Pancreas (tissue), 10 donors: ENCODE measurements around the gene ABI3BP. TPM values are rescaled to one million over a fixed set of nuclear protein-coding genes. Genes with fewer than 3 reads are reported as not detected.

Source experiments
- ATAC-seq, 4 donors: fragments of 200-7000 bp; cut with Tn5 transposase; one replicate each; pipeline versions ENCODE4 v1.8.0 to v1.9.1; 2020; ENCODE audit warnings: mild to moderate bottlenecking in 4 of 4, moderate library complexity in 4 of 4
- DNase-seq, 6 donors: peaks; one replicate each; pipeline ENCODE4 v3.0.0-alpha.2; 2020
- FAIRE-seq: peaks from 2 replicates; lab custom pipeline; 2012; peaks lifted over from hg19 to GRCh38; lab: Jason Lieb, UNC
- H3K27ac ChIP-seq, 4 donors: fragments of 200-600 bp; sonication (generic); 1 replicate in 3 of 4; 2 replicates in 1 of 4; pipeline versions ENCODE4 v1.5.0 to v1.8.0; 2020
- H3K27me3 ChIP-seq, 4 donors: fragments of 200-600 bp; one replicate each; pipeline ENCODE4 v1.8.0; 2021
- H3K36me3 ChIP-seq, 3 donors: fragments of 200-600 bp; sonication (generic) in 1 of 3; one replicate each; pipeline versions ENCODE4 v1.5.0 to v1.8.0; 2020 to 2021
- H3K4me1 ChIP-seq, 3 donors: fragments of 200-600 bp; one replicate each; pipeline ENCODE4 v1.8.0; 2021
- H3K4me3 ChIP-seq, 4 donors: fragments of 200-600 bp; sonication (generic) in 2 of 4; one replicate each; pipeline versions ENCODE4 v1.5.0 to v1.8.0; 2020 to 2021
- H3K9me3 ChIP-seq, 4 donors: fragments of 200-600 bp; one replicate each; pipeline ENCODE4 v1.8.0; 2021
- CTCF ChIP-seq, 4 donors: fragments of 200-600 bp; sonication (generic) in 3 of 4; IDR thresholded peaks; one replicate each; pipeline versions ENCODE4 v1.5.0 to v1.8.0; 2021; ENCODE audit warnings: antibody characterized with exemption in 4 of 4
- WGBS, 2 donors: extraction: QIAGEN DNeasy Blood & Tissue Kit; methylation state at CpG; one replicate each; pipeline ENCODE4 v1.1.7; 2013; 5-methylcytosine and 5-hydroxymethylcytosine counted together
- intact Hi-C, 3 donors: fragments of 100-400 bp; cut with DNase I; formaldehyde crosslinking; loops; one replicate each; pipeline versions ENCODE4 v1.11.1 to v1.14.2; 2022
- polyA plus RNA-seq, 2 donors: library from polyadenylated mRNA; stranded (reverse); fragments of 200-250 nt; gene quantifications; one replicate each; pipeline ENCODE4 v1.2.3, GENCODE V29; 2013
- total RNA-seq, 6 donors: library from RNA; stranded (reverse); fragmentation: NEBNext Ultra II Directional in 4 of 6; extraction: Animal tissue kit (Norgen Biotek cat#: 25700) in 4 of 6; gene quantifications; one replicate each; pipeline versions ENCODE4 v1.2.1 to v1.2.4, GENCODE V29; 2021 to 2023
- donor health status: healthy with polysubstance abuse.
- donor health status: DM: no; HTN: no; CAD: no; lungs with moderate emphysema.
- donor health status: DM: no; HTN: no; CAD: no.
- donor health status: control.
- donor health status: control.
- donor health status: Bipolar disorder and iron deficiency.
- donor health status: DM: yes; HTN: yes; CAD: no.
- donor health status: DM: no; HTN: no; CAD: no.
- donor health status: DM: no; HTN: no; CAD: no.
- donor health status: DM: yes; HTN: yes; CAD: no.

Gene ABI3BP
- total and polyA plus RNA-seq, 8 donors = 2.6 to 25.3 (median 5.8) TPM

GRCh38 chr3:100882571-100882984, 110.6 kb downstream of the ABI3BP start:
- ATAC-seq = no peak
- Histone ChIP-seq H3K4me3 (no peak overlapping the region), H3K27ac (no peak overlapping the region), H3K27me3 (no peaks in the 10 kb centered on the region), H3K9me3 (no peaks in the 10 kb centered on the region), H3K36me3 (no peaks in the 10 kb centered on the region), H3K4me1 (no peaks in the 10 kb centered on the region)
- DNase-seq = no peak
- 44 to 55% methylated on average over 1 of the region's 1 CpG for WGBS, 2 donors
- intact Hi-C loops = no loop called here
- no peak for FAIRE-seq
- TF ChIP-seq CTCF (IDR thresholded peaks at IDR 0.05) = no peak

GRCh38 chr3:100880845-100881244, 112.4 kb downstream of the ABI3BP start:
- H3K4me3 ChIP-seq = no peak overlapping the region
- ATAC-seq (no peak), FAIRE-seq (no peak), DNase-seq (no peak)
- intact Hi-C loops = no loop called here
- no peaks in the 10 kb centered on the region for H3K36me3 ChIP-seq
- no peaks in the 10 kb centered on the region for H3K9me3 ChIP-seq
- H3K4me1 ChIP-seq = no peaks in the 10 kb centered on the region
- no peak overlapping the region for H3K27ac ChIP-seq
- no peaks in the 10 kb centered on the region for H3K27me3 ChIP-seq
- no peak for TF ChIP-seq CTCF (IDR thresholded peaks at IDR 0.05)
- WGBS, 2 donors = 91 to 97% methylated on average over 1 of the region's 1 CpG

GRCh38 chr3:100880072-100880471, 113.1 kb downstream of the ABI3BP start:
- Histone ChIP-seq H3K9me3 (no peaks in the 10 kb centered on the region), H3K27me3 (no peaks in the 10 kb centered on the region), H3K36me3 (no peaks in the 10 kb centered on the region), H3K4me3 (no peak overlapping the region), H3K27ac (no peak overlapping the region), H3K4me1 (peaks cover 0 to under 1% (median 0%) of the 10 kb centered on the region in 3 donors)
- intact Hi-C loops = no loop called here
- WGBS, 2 donors = 70 to 73% methylated on average over 7 of the region's 7 CpGs
- TF ChIP-seq CTCF (IDR thresholded peaks at IDR 0.05) = no peak
- no peak for DNase-seq
- peak in 2 of 4 donors; percentile 23 to 26 for ATAC-seq
- no peak for FAIRE-seq

GRCh38 chr3:100879195-100879810, 113.9 kb downstream of the ABI3BP start:
- H3K27me3 ChIP-seq = no peaks in the 10 kb centered on the region
- H3K4me3 ChIP-seq = no peak overlapping the region
- FAIRE-seq (no peak), DNase-seq (no peak), ATAC-seq (no peak)
- intact Hi-C loops = no loop called here
- H3K9me3 ChIP-seq = no peaks in the 10 kb centered on the region
- no peak overlapping the region for H3K27ac ChIP-seq
- no peak for TF ChIP-seq CTCF (IDR thresholded peaks at IDR 0.05)
- WGBS, 2 donors = 62 to 68% methylated on average over 4 of the region's 4 CpGs
- peaks cover 0 to 4% (median 0%) of the 10 kb centered on the region in 3 donors for H3K4me1 ChIP-seq
- H3K36me3 ChIP-seq = no peaks in the 10 kb centered on the region

- intact Hi-C loops = no loop called here
Measured at GRCh38 chr3:100877286-100877685, 115.9 kb downstream of the ABI3BP start.

More at GRCh38 chr3:100877286-100877685, 115.9 kb downstream of the ABI3BP start:
- no peaks in the 10 kb centered on the region for H3K9me3 ChIP-seq
- no peak for ATAC-seq
- TF ChIP-seq CTCF (IDR thresholded peaks at IDR 0.05) = no peak
- no peak for FAIRE-seq
- no peaks in the 10 kb centered on the region for H3K27me3 ChIP-seq
- H3K4me3 ChIP-seq = no peak overlapping the region
- WGBS, 2 donors = 86 to 92% methylated on average over 2 of the region's 2 CpGs
- DNase-seq = no peak
- H3K4me1 ChIP-seq = peaks cover 0 to 4% (median 0%) of the 10 kb centered on the region in 3 donors
- H3K36me3 ChIP-seq = no peaks in the 10 kb centered on the region
- H3K27ac ChIP-seq = no peak overlapping the region
